GM21529 (cell line): ENCODE measurements around the gene RNF180.
"Not testable (repeated sequence)": the region's sequence is repeated elsewhere in the genome, so short reads cannot be mapped to it uniquely, and the experiment has no call there.

Experiments used
- ATAC-seq: cut with Tn5 transposase; IDR thresholded peaks from one replicate; pipeline ENCODE4 v1.9.1; 2021; ENCODE audit not compliant: unreplicated experiment

RNF180 gene

DNA sequence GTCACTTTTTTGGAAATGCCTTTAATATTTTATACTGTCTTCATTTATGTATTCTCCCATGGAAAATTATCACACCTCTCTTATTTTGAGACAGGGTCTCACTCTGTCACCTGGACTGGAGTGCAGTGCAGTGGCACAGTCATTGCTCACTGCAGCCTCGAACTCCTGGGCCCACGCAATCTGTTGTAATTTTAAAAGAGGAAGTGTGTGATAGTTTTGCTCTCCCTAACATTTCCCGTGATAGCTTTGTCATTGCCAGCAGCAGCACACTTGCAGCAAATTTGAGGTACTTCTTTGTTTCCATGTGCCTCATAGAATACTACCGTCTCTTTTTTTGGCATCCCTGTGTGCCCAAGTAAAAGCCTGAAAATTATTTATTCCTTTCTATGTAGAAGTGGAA lies 103.5 kb downstream of the RNF180 start:
- ATAC-seq = no peak

DNA sequence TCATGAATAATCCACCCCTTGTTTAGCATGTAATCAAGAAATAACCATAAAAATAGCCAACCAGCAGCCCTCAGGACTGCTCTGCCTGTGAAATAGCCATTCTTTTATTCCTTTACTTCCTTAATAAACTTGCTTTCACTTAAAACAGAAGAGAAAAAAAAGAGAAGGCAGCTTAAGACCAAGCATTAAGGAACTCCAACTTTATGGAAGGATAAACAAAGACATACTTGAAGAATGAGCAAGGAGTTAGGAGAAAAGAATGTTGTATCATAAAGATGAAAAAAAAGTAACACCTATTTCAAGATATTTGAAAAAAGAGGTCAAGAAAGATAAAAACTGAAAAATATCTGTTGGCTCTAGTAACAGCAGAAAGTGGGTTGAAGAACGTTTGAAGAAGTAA lies 107.6 kb downstream of the RNF180 start:
- ATAC-seq = no peak

DNA sequence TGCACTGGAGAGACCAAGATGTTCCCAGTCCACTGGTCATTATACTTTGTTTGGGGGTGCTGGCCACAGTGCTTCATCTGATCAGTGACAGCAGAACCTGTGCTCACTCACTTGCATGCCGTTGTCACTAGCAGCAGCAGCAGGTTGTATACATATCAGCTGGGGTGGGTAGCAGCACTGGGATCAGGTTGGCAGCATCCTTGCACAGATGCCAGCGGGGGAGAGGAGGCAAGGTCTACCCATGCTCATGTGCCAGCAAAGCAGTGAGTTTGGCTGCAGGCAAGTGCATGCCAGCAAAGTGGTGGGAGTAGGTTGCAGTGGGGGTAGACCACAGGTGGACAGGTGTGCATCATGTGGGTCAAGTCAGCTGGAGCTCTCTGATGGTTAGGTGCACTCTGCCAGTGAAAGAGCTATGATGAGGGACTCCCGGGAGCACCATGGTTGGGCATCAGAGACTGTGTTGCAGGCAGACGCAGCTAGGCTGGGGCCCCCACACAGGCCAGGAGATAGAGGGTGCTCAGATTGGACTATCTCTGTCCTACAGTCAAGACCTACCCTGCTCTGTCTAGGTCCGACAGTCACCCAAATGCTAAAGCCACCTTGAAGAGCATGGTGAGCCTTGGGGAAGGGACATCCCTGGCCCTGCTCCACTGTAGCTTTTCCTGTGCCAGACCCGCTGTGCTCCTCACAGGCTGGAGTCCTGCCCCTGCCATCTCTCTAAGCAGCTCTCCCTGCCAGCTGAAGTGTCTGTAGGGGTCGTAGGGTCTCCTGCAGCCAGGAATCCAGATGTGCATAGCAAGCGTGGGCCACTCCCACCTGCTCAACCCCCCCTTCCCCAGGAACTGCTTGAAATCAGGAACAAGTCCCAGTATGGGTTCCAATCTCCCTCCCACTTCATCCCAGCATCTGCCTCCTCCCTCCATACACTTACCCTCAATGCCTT lies 119.8 kb downstream of the RNF180 start:
- no peak for ATAC-seq

DNA sequence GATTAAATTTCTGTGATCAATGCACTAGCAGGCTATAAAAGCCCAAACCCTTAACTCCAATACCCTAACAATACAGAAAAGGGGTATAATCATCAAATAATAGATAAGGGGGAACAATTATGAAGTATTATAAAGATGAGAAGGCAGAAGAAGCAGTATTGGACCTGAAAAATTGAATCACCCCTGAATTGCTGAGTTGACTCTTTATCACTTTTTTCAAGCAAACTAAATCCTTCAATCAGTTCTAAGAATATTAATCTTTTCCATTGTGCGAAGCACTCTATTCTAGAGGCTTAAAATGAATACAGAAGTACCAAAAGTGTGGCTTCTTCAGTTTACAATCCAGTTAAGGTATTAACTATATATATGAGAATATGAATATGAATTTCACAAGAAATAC lies 120.7 kb downstream of the RNF180 start:
- ATAC-seq = no peak

DNA sequence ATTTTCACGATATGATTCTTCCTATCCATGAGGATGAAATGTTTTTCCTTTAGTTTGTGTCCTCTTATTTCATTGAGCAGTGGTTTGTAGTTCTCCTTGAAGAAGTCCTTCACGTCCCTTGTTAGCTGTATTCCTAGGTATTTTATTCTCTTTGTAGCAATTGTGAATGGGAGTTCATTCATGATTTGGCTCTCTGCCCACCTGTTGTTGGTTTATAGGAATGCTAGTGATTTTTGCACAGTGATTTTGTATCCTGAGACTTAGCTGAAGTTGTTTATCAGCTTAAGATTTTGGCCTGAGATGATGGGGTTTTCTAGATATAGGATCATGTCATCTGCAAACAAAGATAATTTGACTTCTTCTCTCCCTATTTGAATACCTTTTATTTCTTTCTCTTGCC lies 122.9 kb downstream of the RNF180 start:
- not testable (repeated sequence) for ATAC-seq

DNA sequence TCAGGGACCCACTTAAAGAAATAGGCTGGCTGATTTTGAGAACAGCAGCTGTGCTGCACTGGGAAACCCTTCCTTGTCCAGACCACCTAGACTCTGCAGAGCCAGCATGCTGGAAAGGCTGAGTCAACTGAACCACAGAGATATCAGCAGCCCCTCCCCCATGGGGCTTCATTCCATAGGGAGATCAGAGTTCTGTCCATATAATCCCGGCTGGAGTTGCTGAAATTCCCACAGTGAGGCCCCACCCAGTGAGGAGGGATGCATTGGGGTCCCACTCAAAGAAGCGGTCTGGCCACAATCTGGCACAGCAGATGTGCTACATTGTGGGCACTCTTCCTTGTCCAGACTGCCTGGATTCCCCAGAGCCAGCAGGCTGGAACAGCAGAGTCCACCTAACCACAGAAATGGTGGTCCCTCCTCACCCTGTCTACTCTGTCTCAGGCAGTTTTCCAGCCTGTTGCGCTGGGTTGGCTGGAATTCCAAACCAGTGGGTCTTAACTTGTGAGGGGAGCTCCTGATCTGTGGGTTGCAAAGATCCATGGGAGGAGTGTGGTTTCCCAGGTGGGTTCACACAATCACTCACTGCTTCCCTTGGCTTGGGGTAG lies 127.1 kb downstream of the RNF180 start:
- ATAC-seq = no peak

DNA sequence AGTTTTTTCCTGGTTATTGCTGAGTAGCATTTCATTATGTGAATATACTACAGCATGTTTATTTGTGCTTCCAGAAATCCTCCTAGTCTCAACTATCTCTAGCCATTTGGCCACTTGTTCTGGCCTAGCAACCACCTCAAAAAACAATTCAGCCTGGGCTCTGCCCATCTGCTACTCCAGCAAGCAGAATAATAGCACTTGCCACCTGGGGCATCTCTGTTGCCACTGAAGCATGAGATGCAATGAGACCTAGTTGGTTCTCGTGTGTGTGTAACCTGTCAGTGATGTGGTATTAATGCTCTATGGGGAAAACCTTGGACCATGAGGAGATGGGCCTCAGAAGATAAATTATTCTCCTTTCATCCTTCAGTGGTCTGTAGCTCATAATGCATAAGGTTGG lies 129.5 kb downstream of the RNF180 start:
- ATAC-seq = no peak

DNA sequence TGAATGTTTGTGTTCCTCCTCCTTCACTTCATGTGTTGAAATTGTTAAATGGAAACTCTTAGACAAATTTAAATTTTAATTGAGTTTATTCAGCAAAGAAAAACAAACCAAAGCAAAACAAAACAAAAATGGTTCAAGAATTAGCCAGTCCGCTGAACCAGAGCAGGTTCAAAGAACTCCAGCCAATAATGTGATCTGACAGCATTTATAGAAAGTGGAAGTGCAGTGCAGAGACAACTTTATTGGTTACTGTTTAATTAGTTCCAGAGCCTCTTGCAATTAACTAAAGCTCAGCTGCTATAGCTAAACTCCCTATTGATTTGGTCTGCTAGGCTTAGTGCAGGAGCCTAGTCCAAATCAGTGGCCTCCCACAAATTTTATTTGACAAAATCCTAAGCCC lies 132.9 kb downstream of the RNF180 start:
- no peak for ATAC-seq

DNA sequence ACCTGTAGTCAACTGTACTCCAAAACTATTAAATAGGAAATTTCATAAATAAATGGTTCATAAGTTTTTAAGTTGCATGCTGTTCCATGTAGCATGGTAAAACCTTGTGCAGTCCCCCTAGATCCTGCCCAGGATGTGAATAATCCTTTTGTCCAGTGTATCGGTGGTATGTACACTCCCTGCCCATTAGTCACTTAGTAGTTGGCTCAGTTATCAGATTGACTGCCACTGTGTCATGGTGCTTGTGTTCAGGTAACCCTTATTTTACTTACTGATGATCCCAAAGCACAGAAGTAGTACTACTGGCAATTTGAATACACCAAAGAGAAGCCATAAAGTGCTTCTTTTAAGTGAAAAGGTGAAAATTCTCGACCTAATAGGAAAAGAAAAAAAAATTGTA lies 134.2 kb downstream of the RNF180 start:
- no peak for ATAC-seq

DNA sequence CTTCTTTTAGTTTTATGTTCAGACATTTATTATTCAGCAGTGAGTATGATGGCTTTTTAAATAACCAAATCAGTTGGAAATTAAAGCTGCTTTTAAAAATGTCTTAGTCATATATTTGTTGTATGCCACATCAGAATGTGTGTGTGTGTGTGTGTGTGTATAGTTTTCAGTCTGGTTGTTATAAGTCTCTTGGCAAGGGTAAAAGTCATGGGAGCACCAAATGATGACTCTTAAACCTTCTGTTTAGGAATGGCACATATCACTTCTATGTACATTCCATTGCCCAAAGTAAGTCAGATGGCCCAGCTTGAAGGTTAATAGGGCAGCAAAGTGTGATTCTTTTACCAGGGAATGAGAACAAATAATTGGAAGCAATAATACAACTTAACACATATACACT lies 135.9 kb downstream of the RNF180 start:
- no peak for ATAC-seq

DNA sequence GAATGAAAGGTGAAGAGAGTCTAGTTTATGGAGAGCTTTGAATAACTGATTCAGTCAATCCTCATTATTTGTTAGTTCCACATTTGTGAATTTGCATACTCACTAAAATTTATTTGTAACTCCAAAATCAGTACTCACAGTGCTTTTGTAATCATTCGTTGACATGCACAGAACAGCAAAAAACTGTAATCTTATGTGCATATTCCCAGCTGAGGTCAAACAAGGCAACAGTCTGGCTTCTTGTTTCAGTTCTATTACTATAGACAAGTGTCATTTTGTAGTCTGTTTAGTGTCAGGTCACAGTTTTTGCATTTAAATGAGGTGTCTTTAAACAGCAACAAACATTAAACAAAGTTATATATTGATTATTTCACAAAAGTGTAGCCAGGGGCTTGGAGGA lies 142.5 kb downstream of the RNF180 start:
- no peak for ATAC-seq

DNA sequence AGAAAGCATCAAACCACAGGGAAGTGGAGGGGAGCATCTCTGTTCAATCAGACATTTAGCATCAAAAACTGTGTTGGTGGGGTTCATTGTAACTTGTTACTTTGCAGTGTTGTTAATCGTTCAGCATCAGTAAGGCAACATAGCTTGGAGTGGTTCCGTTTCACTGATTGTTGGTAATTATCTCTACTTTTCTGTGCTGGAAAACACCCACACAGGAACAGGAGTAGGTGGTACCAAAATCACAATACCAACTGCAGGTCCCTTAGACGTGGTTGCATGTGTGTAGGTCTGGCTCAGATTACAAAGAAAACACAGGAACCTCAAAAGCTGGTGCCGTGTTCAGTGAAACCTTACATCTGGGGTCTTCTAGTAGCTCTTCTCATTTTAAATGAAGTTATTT lies 146.8 kb downstream of the RNF180 start:
- no peak for ATAC-seq

DNA sequence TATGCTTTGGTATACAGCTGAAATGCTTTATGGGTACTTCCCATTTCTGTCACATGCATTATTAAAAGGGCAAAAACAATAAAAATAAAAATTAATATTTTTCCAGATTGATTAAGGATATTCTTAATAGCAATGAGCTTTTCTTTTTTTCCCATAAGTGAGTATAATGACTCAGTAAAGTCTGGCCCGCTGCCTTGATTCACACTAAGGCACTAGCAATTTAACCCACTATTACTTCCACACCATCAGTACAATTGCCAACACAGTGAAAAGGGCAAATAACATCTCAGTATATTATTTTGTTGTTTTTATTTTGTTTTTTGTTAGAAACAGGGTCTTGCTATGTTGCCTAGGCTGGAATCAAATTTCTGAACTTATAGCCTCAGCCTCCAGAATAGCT lies 150.1 kb downstream of the RNF180 start:
- no peak for ATAC-seq

DNA sequence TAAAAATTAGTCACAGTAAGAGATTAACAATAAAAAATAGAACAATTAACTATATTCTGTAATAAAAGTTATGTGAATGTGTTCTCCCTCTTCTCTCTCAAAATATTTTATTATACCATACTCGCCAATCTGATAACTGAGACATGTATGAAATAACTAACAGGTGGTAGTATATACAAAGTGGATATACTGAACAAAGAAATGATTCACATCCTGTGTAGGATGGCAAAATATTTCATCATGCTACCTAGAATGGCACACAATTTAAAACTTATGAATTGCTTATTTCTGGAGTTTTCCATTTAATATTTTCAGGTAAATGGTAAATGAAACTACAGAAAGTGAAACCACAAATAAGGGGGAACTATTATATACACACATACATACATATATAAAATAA lies 152.5 kb downstream of the RNF180 start:
- no peak for ATAC-seq

DNA sequence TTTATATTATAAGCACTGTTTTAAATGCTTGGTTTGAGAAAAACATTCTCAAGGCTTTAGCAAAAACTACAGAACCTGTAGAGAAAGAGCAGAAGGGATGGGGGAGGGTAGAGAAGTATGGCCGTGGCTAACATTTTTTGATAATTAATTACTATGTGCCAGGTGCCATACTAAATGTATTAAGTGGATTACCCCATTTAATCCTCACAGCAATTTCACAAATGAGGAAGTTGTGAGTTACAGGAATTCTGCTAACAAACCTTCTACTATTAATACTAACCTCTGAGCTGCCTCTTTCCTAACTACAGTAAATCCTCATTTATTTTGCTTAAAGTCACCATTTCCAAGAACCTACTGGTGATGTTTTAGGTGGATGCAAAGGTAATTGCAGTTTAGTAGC lies 157.9 kb downstream of the RNF180 start:
- ATAC-seq = no peak

DNA sequence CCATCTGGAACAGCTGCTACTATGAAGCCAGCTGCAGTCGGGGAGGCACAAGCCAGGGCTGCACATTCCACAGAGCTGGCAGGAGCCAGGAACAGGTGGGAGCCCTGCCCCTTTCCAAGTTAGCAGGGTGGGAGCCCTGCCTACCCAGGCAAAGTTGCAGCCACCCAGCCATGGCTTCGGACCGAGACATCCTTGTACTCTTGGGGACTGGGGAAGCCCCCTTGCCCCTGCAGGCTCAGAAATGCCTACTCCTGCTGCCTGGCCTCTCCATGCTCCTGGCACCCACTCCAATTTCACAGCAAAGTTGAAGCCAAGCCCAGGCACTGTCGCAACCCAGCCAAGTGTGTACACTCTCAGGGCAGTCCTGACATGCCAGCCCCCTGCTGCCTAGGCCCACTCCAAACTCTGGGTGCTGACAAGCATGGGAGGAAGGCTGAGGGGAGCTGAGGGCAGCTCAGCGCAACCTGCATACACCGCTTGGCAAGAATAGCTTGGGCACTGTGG lies 165.1 kb downstream of the RNF180 start:
- no peak for ATAC-seq

DNA sequence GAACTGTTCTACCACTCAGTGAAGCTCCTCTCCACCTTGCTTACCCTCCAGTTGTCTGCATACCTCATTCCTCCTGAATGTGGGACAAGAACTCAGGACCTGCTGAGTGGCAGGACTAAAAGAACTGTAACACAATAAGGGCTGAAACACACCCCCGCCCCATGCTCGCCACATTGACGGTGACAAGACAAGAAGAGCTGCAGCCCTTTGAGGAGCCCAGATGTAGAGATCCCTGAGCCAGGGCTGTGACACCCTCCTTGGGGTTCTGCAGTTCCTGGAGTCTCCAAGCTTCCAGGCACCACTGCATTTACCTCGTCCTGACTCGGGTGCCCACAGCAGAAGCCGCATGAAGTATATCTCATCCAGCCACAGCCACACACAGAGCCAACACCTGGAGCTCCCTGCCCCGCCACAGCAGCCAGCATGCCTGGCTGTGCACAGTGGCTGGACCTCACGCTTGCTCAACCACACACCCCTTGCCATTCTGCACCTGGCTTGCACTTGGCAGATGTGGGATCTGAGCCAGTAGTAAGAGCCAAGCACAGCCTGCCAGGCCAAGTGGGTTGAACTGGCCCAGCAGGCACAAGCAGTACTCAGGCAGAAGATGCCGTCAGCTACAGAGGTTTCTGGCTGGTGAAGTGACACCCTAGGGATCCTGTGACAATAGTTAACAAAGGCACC lies 166.1 kb downstream of the RNF180 start:
- ATAC-seq = no peak

DNA sequence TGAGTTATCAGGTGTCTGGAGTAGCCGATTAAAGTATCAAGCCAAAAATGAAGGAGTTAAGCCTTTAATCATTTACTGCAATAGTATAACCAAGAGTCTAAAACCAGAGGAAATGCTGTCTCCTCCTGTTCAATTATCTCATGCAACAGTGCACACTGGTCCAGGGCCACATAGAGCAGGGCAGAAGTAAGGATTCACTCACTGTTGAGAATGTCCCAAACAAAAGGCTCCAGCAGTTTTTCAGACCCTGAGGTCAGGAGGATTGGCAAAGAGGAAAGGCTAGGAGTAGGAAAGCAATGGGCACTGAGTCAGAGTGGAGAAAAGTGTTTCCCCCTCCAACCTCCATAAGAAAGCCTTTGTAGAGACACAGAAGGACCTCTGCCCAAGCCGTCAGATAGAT lies 168.2 kb downstream of the RNF180 start:
- ATAC-seq = no peak

DNA sequence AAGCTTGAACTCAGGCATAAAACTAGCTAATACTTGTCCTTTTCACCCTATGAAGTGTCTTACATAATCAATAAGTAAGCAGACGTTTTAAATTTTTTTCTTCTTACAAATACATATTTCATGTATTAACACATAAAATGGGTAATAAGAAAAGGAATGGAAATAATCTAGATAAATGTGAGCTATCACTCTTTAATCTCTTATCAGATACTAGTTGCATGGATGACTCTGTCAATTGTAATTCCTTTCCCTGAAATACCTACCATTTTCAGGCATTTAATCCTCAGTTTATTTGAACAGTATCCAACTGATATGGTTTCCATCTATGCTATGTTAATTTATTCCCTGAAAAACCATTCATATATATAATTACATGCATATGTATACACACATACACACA lies 174.1 kb downstream of the RNF180 start:
- ATAC-seq = no peak

DNA sequence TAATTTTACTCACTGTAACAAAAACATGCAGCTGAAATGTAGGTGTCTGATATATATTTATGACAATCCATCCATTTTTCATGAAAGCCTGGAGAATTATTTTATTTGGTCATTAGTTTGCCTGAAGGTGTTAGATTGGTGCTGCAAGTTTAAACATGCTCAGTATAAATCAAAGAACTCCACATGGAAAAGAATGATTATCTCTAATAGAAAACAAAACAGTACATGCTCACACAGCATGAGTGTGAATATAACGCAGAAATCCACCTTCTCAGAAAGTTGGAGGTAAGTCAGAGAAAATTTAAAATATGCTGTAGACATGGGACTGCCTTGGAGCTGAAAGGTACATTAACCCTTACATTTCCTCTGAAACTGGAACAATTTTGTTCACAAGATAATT lies 174.7 kb downstream of the RNF180 start:
- no peak for ATAC-seq

DNA sequence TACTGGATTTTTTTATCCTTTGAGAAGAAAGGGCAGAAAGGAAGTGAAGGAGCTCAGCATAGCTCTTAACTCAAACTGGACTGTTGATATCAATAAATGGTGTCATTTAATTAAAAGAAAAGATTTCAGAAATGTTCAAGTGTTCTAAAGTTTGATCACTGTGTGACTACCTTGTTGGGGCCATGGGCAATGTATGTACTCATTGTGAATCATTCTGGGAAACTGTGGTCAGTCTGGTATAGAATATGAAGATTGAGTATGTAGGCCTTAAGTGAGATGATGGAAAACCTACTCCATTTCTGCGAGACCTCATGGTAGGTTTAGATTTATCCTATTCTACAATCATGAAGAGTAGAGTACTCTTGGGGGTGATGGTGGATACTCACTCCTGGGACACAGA lies 175.7 kb downstream of the RNF180 start:
- ATAC-seq = no peak

DNA sequence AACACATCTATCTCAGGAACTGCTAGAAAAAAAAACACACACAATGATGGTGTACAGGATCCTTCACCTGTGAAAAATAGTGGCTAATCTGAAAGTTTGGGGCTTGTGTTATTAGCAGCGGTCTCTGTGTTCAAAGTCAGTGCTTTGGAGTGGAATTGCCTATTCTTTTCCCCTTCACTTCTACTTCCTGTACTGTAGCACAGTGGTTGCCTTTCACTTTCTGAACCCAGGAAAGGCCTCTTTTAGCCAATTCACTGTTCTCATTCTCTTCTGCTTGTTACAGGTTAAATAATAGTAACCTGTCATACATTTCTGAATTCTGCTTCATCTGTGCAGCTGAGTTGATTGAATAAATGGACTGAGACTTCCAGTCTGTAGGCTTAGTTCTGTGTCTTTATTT lies 178.9 kb downstream of the RNF180 start:
- no peak for ATAC-seq
